GM12865 (cell line): ENCODE data around the gene GDF15.

ENCODE experiments used
- DNase-seq: peaks from one replicate; pipeline ENCODE4 v3.0.0; 2010; ENCODE audit warnings: low read depth
- H3K4me3 ChIP-seq: 2 replicates; pipeline ENCODE4 v1.5.1; 2011; ENCODE audit warnings: mild to moderate bottlenecking, low read depth, low read length, control low read depth
- CTCF ChIP-seq: IDR thresholded peaks from 2 replicates; pipeline ENCODE4 v1.5.1; 2011; ENCODE audit warnings: low read length, control low read depth, low read depth, inconsistent platforms; ENCODE audit not compliant: insufficient read depth; ENCODE audit errors: missing control alignments

GDF15 gene

GRCh38 chr19:18424890-18425514 lies 39.0 kb downstream of the GDF15 start:
- no peak overlapping the region for H3K4me3 ChIP-seq
- TF ChIP-seq CTCF: no peak
- DNase-seq: no peak

GRCh38 chr19:18425515-18426415 lies 39.8 kb downstream of the GDF15 start:
- TF ChIP-seq CTCF: no peak
- H3K4me3 ChIP-seq: no peak overlapping the region
- DNase-seq: no peak

- H3K4me3 ChIP-seq: no peak overlapping the region
- TF ChIP-seq CTCF: no peak
- no peak for DNase-seq
Observed at GRCh38 chr19:18426416-18426767, 40.4 kb downstream of the GDF15 start.

- no peak for DNase-seq
- no peak overlapping the region for H3K4me3 ChIP-seq
- TF ChIP-seq CTCF: no peak
Observed at GRCh38 chr19:18427080-18427742, 41.3 kb downstream of the GDF15 start.

GRCh38 chr19:18427743-18428113 lies 41.8 kb downstream of the GDF15 start:
- H3K4me3 ChIP-seq: no peak overlapping the region
- DNase-seq: no peak
- no peak for TF ChIP-seq CTCF

GRCh38 chr19:18428173-18428786 lies 42.3 kb downstream of the GDF15 start:
- H3K4me3 ChIP-seq: no peak overlapping the region
- TF ChIP-seq CTCF: no peak
- DNase-seq: no peak
